Transverse colon (tissue), 4 donors: Measurements from ENCODE around the gene TFAP2E.

Experiments
- EP300 ChIP-seq: sonication (generic); formaldehyde crosslinking; IDR thresholded peaks from one replicate; pipeline ENCODE4 v1.6.1; 2017; ENCODE audit warnings: antibody characterized with exemption, low read depth
- POLR2A ChIP-seq: fragments of 450-650 bp; IDR thresholded peaks from one replicate; pipeline ENCODE4 v1.6.1; 2016; ENCODE audit warnings: antibody characterized with exemption, mild to moderate bottlenecking, moderate library complexity
- POLR2AphosphoS5 ChIP-seq, 3 donors: sonication (generic); formaldehyde crosslinking; IDR thresholded peaks; one replicate each; pipeline ENCODE4 v1.6.1; 2016; ENCODE audit warnings: antibody characterized with exemption in 3 of 3
- TF ChIP-seq, protein P1 (sequence below), 5 experiments: fragments of 200-600 bp in 3 of 5; fragments of 450-650 bp in 2 of 5; sonication (generic) in 3 of 5; IDR thresholded peaks; 1 replicate in 2 of 5; 2 replicates in 3 of 5; pipeline ENCODE4 v1.5.1; 2016 to 2017; ENCODE audit warnings: antibody characterized with exemption in 5 of 5, inconsistent platforms in 3 of 5, mild to moderate bottlenecking in 2 of 5, moderate library complexity in 1 of 5

DNA sequence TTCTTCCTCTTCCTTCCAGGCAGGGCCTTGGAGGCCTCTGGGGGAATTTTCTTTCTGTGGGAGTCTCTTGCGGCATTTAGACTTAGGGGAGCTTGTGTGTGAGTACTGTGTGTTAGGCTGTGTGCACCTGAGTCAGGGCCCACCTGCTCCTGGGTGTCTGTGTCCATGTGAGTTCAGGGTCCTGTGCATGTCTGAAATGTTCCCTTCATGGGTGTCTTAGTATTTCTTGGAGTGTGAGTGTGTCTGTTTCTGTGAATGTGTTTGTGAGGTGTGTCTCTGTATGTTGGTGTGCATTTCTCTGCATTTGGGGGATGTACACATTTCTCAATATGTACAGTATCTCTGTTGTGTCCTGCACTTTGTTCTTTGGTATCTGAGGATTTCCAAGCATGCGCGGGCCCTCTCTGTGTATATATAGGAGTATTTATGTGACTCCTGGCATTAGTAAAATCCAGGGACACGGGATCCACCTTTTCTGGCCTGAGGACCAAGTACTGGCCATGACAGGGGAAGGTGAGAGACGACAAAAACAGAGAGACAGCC lies 2.4 kb downstream of the TFAP2E start:
- TF ChIP-seq, protein P1, sequence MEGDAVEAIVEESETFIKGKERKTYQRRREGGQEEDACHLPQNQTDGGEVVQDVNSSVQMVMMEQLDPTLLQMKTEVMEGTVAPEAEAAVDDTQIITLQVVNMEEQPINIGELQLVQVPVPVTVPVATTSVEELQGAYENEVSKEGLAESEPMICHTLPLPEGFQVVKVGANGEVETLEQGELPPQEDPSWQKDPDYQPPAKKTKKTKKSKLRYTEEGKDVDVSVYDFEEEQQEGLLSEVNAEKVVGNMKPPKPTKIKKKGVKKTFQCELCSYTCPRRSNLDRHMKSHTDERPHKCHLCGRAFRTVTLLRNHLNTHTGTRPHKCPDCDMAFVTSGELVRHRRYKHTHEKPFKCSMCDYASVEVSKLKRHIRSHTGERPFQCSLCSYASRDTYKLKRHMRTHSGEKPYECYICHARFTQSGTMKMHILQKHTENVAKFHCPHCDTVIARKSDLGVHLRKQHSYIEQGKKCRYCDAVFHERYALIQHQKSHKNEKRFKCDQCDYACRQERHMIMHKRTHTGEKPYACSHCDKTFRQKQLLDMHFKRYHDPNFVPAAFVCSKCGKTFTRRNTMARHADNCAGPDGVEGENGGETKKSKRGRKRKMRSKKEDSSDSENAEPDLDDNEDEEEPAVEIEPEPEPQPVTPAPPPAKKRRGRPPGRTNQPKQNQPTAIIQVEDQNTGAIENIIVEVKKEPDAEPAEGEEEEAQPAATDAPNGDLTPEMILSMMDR (IDR thresholded peaks at IDR 0.05), result no peak
- TF ChIP-seq POLR2A (no peak), POLR2AphosphoS5 (IDR thresholded peaks at IDR 0.05) (no peak), EP300 (no peak)
